H9 (cell line): ENCODE data around the gene SNRNP25. TPM values are rescaled to one million over a fixed set of nuclear protein-coding genes. Genes with fewer than 3 reads are reported as not detected.

Experiments
- DNase-seq: peaks from one replicate; pipeline ENCODE4 v3.0.0-alpha.2; 2017
- H2AFZ ChIP-seq: one replicate; pipeline ENCODE4 v1.6.1; 2013; ENCODE audit warnings: mild to moderate bottlenecking, low read length, control low read depth, moderate library complexity
- H2AK5ac ChIP-seq: 2 replicates; pipeline ENCODE4 v1.6.1; 2013; ENCODE audit warnings: low read length, control low read depth, mixed read lengths; ENCODE audit not compliant: insufficient read length
- H2BK120ac ChIP-seq: one replicate; pipeline ENCODE4 v1.6.1; 2013; ENCODE audit warnings: low read depth, mild to moderate bottlenecking, low read length, control low read depth, inconsistent platforms; ENCODE audit not compliant: poor library complexity, severe bottlenecking
- H2BK12ac ChIP-seq: 2 replicates; pipeline ENCODE4 v1.6.1; 2013; ENCODE audit warnings: low read length, control low read depth, mixed read lengths, low read depth; ENCODE audit not compliant: insufficient read length
- H2BK15ac ChIP-seq: 2 replicates; pipeline ENCODE4 v1.6.1; 2013; ENCODE audit warnings: low read depth, low read length, control low read depth
- H2BK20ac ChIP-seq: one replicate; pipeline ENCODE4 v1.6.1; 2013; ENCODE audit warnings: low read depth, mild to moderate bottlenecking, low read length, control low read depth, inconsistent platforms; ENCODE audit not compliant: poor library complexity, severe bottlenecking
- H2BK5ac ChIP-seq: 2 replicates; pipeline ENCODE4 v1.6.1; 2013; ENCODE audit warnings: low read length, control low read depth, mixed read lengths; ENCODE audit not compliant: insufficient read length
- H3K14ac ChIP-seq: 2 replicates; pipeline ENCODE4 v1.6.1; 2013; ENCODE audit warnings: low read length, control low read depth; ENCODE audit not compliant: insufficient read depth
- H3K18ac ChIP-seq: 2 replicates; pipeline ENCODE4 v1.6.1; 2013; ENCODE audit warnings: low read depth, mild to moderate bottlenecking, mixed read lengths, low read length, control low read depth; ENCODE audit not compliant: insufficient read length
- H3K23ac ChIP-seq: 2 replicates; pipeline ENCODE4 v1.6.1; 2013; ENCODE audit warnings: low read length, control low read depth, mixed read lengths, low read depth; ENCODE audit not compliant: insufficient read length
- H3K23me2 ChIP-seq: 2 replicates; pipeline ENCODE4 v1.6.1; 2013; ENCODE audit warnings: low read depth, mild to moderate bottlenecking, mixed read lengths, low read length, control low read depth; ENCODE audit not compliant: insufficient read length, poor library complexity, severe bottlenecking
- H3K27ac ChIP-seq: 2 replicates; pipeline ENCODE4 v1.5.1; 2013; ENCODE audit warnings: low read length, control low read depth, mixed read lengths, low read depth; ENCODE audit not compliant: insufficient read length
- H3K27me3 ChIP-seq: 2 replicates; pipeline ENCODE4 v1.6.1; 2013; ENCODE audit warnings: low read length, control low read depth, inconsistent platforms; ENCODE audit not compliant: insufficient read depth
- H3K4ac ChIP-seq: 2 replicates; pipeline ENCODE4 v1.6.1; 2013; ENCODE audit warnings: low read depth, mild to moderate bottlenecking, control low read depth, inconsistent platforms, low read length, moderate library complexity
- H3K4me1 ChIP-seq: 2 replicates; pipeline ENCODE4 v1.6.1; 2013; ENCODE audit warnings: low read length, control low read depth, inconsistent platforms; ENCODE audit not compliant: insufficient read depth
- H3K4me2 ChIP-seq: 2 replicates; pipeline ENCODE4 v1.6.1; 2013; ENCODE audit warnings: low read length, control low read depth, mixed read lengths; ENCODE audit not compliant: insufficient read length, insufficient read depth
- H3K56ac ChIP-seq: 2 replicates; pipeline ENCODE4 v1.6.1; 2013; ENCODE audit warnings: low read depth, mild to moderate bottlenecking, mixed read lengths, low read length, control low read depth; ENCODE audit not compliant: insufficient read length
- H3K79me1 ChIP-seq: 2 replicates; pipeline ENCODE4 v1.6.1; 2013; ENCODE audit warnings: low read depth, mild to moderate bottlenecking, moderate library complexity, low read length, control low read depth, inconsistent platforms; ENCODE audit not compliant: insufficient read depth, poor library complexity, severe bottlenecking
- H3K79me2 ChIP-seq: 2 replicates; pipeline ENCODE4 v1.6.1; 2013; ENCODE audit warnings: low read length, control low read depth, inconsistent platforms; ENCODE audit not compliant: insufficient read depth
- H3K9ac ChIP-seq: 2 replicates; pipeline ENCODE4 v1.6.1; 2013; ENCODE audit warnings: low read length, control low read depth, mixed read lengths; ENCODE audit not compliant: insufficient read length; ENCODE audit errors: extremely low read depth
- H3K9me3 ChIP-seq: one replicate; pipeline ENCODE4 v1.6.1; 2013; ENCODE audit warnings: low read depth, low read length, inconsistent platforms; ENCODE audit not compliant: control insufficient read depth
- H3T11ph ChIP-seq: one replicate; pipeline ENCODE4 v1.6.1; 2013; ENCODE audit warnings: mild to moderate bottlenecking, low read length, control low read depth, inconsistent platforms
- H4K20me1 ChIP-seq: one replicate; pipeline ENCODE4 v1.6.1; 2013; ENCODE audit not compliant: control insufficient read depth, insufficient read length, insufficient read depth
- H4K5ac ChIP-seq: 2 replicates; pipeline ENCODE4 v1.6.1; 2013; ENCODE audit warnings: low read depth, mild to moderate bottlenecking, mixed read lengths, low read length, control low read depth; ENCODE audit not compliant: insufficient read length
- H4K8ac ChIP-seq: replicated peaks from 2 replicates; pipeline ENCODE4 v1.6.1; 2013; ENCODE audit warnings: low read length, control low read depth, mixed read lengths, low read depth; ENCODE audit not compliant: insufficient read length
- H4K91ac ChIP-seq: 2 replicates; pipeline ENCODE4 v1.6.1; 2013; ENCODE audit warnings: low read depth, mild to moderate bottlenecking, moderate library complexity, mixed read lengths, low read length, control low read depth; ENCODE audit not compliant: insufficient read length
- H3K27ac Mint-ChIP-seq, 3 experiments: 2 replicates in 2 of 3; 3 replicates in 1 of 3; pipeline ENCODE4 v1.8.0; 2020 to 2021; ENCODE audit warnings: mixed read lengths in 3 of 3, mild to moderate bottlenecking in 1 of 3, moderate library complexity in 1 of 3
- H3K27me3 Mint-ChIP-seq: 2 replicates; pipeline ENCODE4 v1.8.0; 2021; ENCODE audit warnings: low read depth, mild to moderate bottlenecking, moderate library complexity, mixed read lengths
- H3K36me3 Mint-ChIP-seq, 3 experiments: 2 replicates in 2 of 3; 3 replicates in 1 of 3; pipeline ENCODE4 v1.8.0; 2020 to 2021; ENCODE audit warnings: low read depth in 3 of 3, mixed read lengths in 3 of 3; ENCODE audit not compliant: insufficient read depth in 1 of 3
- H3K4me1 Mint-ChIP-seq, 2 experiments: 2 replicates each; pipeline ENCODE4 v1.8.0; 2020; ENCODE audit warnings: mixed read lengths in 2 of 2
- H3K4me3 Mint-ChIP-seq, 2 experiments: 2 replicates in 1 of 2; 3 replicates in 1 of 2; pipeline ENCODE4 v1.8.0; 2020 to 2021; ENCODE audit warnings: mild to moderate bottlenecking in 2 of 2, mixed read lengths in 2 of 2, moderate library complexity in 1 of 2
- H3K9me3 Mint-ChIP-seq, 2 experiments: 2 replicates in 1 of 2; 3 replicates in 1 of 2; pipeline ENCODE4 v1.8.0; 2020; ENCODE audit warnings: mild to moderate bottlenecking in 2 of 2, mixed read lengths in 2 of 2, moderate library complexity in 1 of 2
- WGBS: extraction: QIAGEN DNeasy Blood & Tissue Kit; methylation state at CpG from one replicate; pipeline ENCODE4 v1.1.7; 2013; ENCODE audit warnings: missing lambda C conversion rate, low lambda C conversion rate, mixed read lengths; ENCODE audit not compliant: insufficient read length; ENCODE audit errors: extremely low coverage; 5-methylcytosine and 5-hydroxymethylcytosine counted together
- total RNA-seq: library from RNA; stranded (reverse); gene quantifications from 2 replicates; pipeline ENCODE4 v1.2.1, GENCODE V29; 2021
- TF ChIP-seq, protein P1 (sequence below): fragments of 200-600 bp; sonication (generic); conservative IDR thresholded peaks from 3 replicates; pipeline ENCODE4 v1.8.0; 2021; ENCODE audit warnings: antibody characterized with exemption, mild to moderate bottlenecking

SNRNP25 gene
- total RNA-seq, 1 experiment from 2014 or later = 78.5 TPM

DNA sequence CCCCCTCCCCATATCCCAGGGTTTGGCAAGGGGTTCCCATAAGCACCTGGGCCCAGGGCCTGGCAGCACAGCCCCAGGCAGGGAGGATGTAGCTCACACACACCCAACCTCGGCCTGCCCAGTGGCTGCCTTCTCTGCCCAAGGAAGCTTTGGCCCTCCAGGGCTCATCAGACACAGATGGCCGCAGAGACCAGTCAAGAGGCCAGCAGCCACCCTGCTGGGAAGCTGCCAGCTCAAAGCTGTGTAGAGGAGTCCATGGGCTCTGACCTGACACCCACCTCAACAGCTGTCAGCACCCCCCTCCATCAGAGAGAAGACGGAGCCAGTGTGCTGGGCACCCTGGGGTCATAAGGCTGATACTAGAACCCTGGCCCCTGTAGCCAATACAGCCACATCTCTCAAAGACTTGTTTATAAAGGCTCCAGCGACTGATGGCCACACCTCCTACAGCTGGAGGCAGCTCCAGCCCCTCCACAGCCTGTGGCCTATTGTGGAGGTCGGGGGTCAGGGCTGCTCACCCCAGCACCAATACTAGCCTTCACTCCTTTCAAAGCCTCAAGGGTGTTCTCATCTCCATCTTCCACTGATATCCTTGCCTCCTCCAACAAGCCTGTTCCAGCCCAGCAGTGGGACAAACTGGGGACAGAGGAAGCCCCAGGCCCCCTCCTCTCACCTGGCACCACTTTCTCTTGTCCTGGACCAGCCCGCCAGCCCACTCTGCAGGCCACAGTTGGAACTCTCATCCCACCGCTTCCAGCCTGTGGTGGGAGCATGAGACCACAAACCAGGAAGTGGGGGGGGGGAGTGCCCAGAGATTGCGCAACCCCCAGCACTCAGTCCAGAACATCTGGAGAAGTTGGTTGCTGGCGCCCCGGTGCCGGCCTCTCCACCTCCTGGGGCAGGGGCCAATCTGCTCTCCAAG lies 22.2 kb downstream of the SNRNP25 start:
- peaks cover 19% of the 10 kb centered on the region for H3K23me2 ChIP-seq
- H3K56ac ChIP-seq = no peak overlapping the region
- peaks cover 38 to 52% of the 10 kb centered on the region in 2 experiments for H3K4me1 Mint-ChIP-seq
- H4K5ac ChIP-seq = no peak overlapping the region
- no peak overlapping the region for H3K4ac ChIP-seq
- no peak overlapping the region for H2BK12ac ChIP-seq
- peak overlapping the region in 2 of 3 experiments; percentile 34 to 94; a peak in 3 of 7 replicates for H3K27ac Mint-ChIP-seq
- no peaks in the 10 kb centered on the region for H3K79me1 ChIP-seq
- H2BK5ac ChIP-seq = no peak overlapping the region
- H3K9ac ChIP-seq = no peak overlapping the region
- no peak overlapping the region for H3T11ph ChIP-seq
- no peak overlapping the region for H3K18ac ChIP-seq
- no CpG with 5 or more reads among the region's 11 CpGs for WGBS
- peaks cover 0 to 11% (median 10%) of the 10 kb centered on the region in 3 experiments; a peak in 6 of 7 replicates for H3K36me3 Mint-ChIP-seq
- no peaks in the 10 kb centered on the region for H3K9me3 ChIP-seq
- H3K27ac ChIP-seq = no peak overlapping the region
- TF ChIP-seq, protein P1, sequence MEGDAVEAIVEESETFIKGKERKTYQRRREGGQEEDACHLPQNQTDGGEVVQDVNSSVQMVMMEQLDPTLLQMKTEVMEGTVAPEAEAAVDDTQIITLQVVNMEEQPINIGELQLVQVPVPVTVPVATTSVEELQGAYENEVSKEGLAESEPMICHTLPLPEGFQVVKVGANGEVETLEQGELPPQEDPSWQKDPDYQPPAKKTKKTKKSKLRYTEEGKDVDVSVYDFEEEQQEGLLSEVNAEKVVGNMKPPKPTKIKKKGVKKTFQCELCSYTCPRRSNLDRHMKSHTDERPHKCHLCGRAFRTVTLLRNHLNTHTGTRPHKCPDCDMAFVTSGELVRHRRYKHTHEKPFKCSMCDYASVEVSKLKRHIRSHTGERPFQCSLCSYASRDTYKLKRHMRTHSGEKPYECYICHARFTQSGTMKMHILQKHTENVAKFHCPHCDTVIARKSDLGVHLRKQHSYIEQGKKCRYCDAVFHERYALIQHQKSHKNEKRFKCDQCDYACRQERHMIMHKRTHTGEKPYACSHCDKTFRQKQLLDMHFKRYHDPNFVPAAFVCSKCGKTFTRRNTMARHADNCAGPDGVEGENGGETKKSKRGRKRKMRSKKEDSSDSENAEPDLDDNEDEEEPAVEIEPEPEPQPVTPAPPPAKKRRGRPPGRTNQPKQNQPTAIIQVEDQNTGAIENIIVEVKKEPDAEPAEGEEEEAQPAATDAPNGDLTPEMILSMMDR = peak; percentile 34; the same call in 2 of the 3 replicates
- H3K27me3 Mint-ChIP-seq = peaks cover 1% of the 10 kb centered on the region; the same call in 1 of the 2 replicates
- H3K4me2 ChIP-seq = no peak overlapping the region
- peaks cover 6% of the 10 kb centered on the region; the same call in 1 of the 2 replicates for H3K4me1 ChIP-seq
- H2AK5ac ChIP-seq = no peak overlapping the region
- peaks cover 4% of the 10 kb centered on the region for H4K20me1 ChIP-seq
- no peak overlapping the region for H2BK20ac ChIP-seq
- no peak overlapping the region for H2BK15ac ChIP-seq
- H3K14ac ChIP-seq = no peak overlapping the region
- no peak overlapping the region for H4K8ac ChIP-seq
- H3K27me3 ChIP-seq = no peaks in the 10 kb centered on the region
- no peak overlapping the region for H2BK120ac ChIP-seq
- no peak overlapping the region for H2AFZ ChIP-seq
- no peaks in the 10 kb centered on the region for H3K9me3 Mint-ChIP-seq
- H3K4me3 Mint-ChIP-seq = peak overlapping the region in 1 of 2 experiments; percentile 74; a peak in 2 of 5 replicates
- H3K23ac ChIP-seq = no peak overlapping the region
- DNase-seq = peak; percentile 83
- no peak overlapping the region for H4K91ac ChIP-seq
- no peaks in the 10 kb centered on the region for H3K79me2 ChIP-seq
